Hepatocyte (in vitro differentiated cells): ENCODE results near the gene KRT76.

Experiments
- EZH2phosphoT487 ChIP-seq: fragments of 200-600 bp; sonication (generic); IDR thresholded peaks from one replicate; pipeline ENCODE4 v1.6.1; 2018; ENCODE audit warnings: antibody characterized with exemption, mild to moderate bottlenecking, low read depth, moderate library complexity; ENCODE audit not compliant: unreplicated experiment, severe bottlenecking
- TF ChIP-seq, protein P1 (sequence below): fragments of 200-600 bp; sonication (generic); IDR thresholded peaks from 2 replicates; pipeline ENCODE4 v1.5.1; 2016; ENCODE audit warnings: antibody characterized with exemption, mild to moderate bottlenecking; ENCODE audit not compliant: poor library complexity

DNA sequence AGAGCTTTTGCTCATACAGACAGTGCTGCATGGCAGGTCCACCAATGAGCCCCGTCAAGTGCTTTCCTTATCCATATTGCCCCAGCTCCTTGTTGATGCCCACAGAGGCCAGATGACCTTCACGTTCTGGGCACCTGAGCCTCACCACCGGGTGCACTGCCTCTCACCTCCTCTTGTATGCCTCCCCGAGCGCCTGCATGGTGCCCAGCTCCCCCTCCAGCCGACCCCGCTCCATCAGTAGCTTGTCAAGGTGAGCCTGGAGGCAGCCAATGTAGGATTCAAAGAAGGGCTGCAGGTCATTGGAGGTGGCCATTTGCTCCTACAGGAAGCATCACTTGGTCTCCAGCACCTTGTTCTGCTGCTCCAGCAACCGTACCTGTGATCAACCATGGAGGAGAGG lies 42.0 kb downstream of the KRT76 start:
- TF ChIP-seq, protein P1, sequence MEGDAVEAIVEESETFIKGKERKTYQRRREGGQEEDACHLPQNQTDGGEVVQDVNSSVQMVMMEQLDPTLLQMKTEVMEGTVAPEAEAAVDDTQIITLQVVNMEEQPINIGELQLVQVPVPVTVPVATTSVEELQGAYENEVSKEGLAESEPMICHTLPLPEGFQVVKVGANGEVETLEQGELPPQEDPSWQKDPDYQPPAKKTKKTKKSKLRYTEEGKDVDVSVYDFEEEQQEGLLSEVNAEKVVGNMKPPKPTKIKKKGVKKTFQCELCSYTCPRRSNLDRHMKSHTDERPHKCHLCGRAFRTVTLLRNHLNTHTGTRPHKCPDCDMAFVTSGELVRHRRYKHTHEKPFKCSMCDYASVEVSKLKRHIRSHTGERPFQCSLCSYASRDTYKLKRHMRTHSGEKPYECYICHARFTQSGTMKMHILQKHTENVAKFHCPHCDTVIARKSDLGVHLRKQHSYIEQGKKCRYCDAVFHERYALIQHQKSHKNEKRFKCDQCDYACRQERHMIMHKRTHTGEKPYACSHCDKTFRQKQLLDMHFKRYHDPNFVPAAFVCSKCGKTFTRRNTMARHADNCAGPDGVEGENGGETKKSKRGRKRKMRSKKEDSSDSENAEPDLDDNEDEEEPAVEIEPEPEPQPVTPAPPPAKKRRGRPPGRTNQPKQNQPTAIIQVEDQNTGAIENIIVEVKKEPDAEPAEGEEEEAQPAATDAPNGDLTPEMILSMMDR: no peak
- no peak for TF ChIP-seq EZH2phosphoT487
